ENCODE measurements around the gene HLA-C. TPM values are rescaled to one million over a fixed set of nuclear protein-coding genes. Genes with fewer than 3 reads are reported as not detected.

HLA-C gene
- total and polyA plus RNA-seq, 10 of the 15 experiments (the other 5 are each of a cell fraction or from before 2014, with no cell fraction given) = 121 to 1,092 (median 806) TPM

- in situ Hi-C loops (cut with MboI) (no loop called here), intact Hi-C loops (cut with micrococcal nuclease; ENCODE audit: unreplicated experiment) (no loop called here)
- no peak overlapping the region for H3K27ac ChIP-seq (ENCODE audit: control insufficient read depth, insufficient read depth)
- WGBS (ENCODE audit: insufficient coverage, insufficient replicate concordance, low lambda C conversion rate, missing lambda C conversion rate) = 21% methylated on average over 5 of the region's 57 CpGs
- DNase-seq (ENCODE audit: low read depth, low spot score) = no peak
- TF ChIP-seq NFYA (IDR thresholded peaks at IDR 0.05; ENCODE audit: borderline replicate concordance, low read depth, low read length) (no peak), PKNOX1 (IDR thresholded peaks at IDR 0.05) (peak; percentile 95), NFYB (IDR thresholded peaks at IDR 0.05; ENCODE audit: insufficient read depth, low read depth, low read length) (0 out of 2 replicates have a peak, but pooled peaks have one; percentile 51), GATAD2B (conservative IDR thresholded peaks at IDR 0.05; ENCODE audit: low read depth) (peak; percentile 54; the same call in 1 of the 2 replicates), PBX3 (IDR thresholded peaks at IDR 0.05; ENCODE audit: insufficient replicate concordance, low read depth, low read length) (peak; percentile 88)
- RAD21 ChIA-PET (ENCODE audit: unreplicated experiment) = interaction anchor here (0.7 to 1.5 kb wide), 4 partner anchors 35 to 110 kb away, joined by 3 to 5 read pairs (median 4); no protein-coding TSS in a partner anchor
- peak; percentile 87 for ATAC-seq
- no peaks in the 10 kb centered on the region for H3K79me2 ChIP-seq (ENCODE audit: control insufficient read depth, insufficient read depth, low read length)
- CTCF ChIA-PET = interaction anchor here (1.2 to 1.6 kb wide), 2 partner anchors 24 to 111 kb away, joined by 3 read pairs; no protein-coding TSS in a partner anchor
- SMC1A ChIA-PET (ENCODE audit: uncharacterized antibody, unreplicated experiment) = interaction anchor here (1.3 to 1.4 kb wide), 2 partner anchors 17 to 111 kb away, joined by 3 read pairs; no protein-coding TSS in a partner anchor
- H3K36me3 ChIP-seq (ENCODE audit: control insufficient read depth in 2 of 2, insufficient read depth in 2 of 2, low read length in 1 of 2) = no peaks in the 10 kb centered on the region
- no peaks in the 10 kb centered on the region for H3K9me3 ChIP-seq (replicated peaks; ENCODE audit: control insufficient read depth, insufficient read depth, low read length)
- POLR2A ChIA-PET = interaction anchor here (0.5 to 1.0 kb wide), 3 partner anchors 34 to 313 kb away, joined by 3 to 5 read pairs (median 3); no protein-coding TSS in a partner anchor
- no peaks in the 10 kb centered on the region for H4K20me1 ChIP-seq (ENCODE audit: control insufficient read depth, insufficient read depth)
- no peaks in the 10 kb centered on the region for H3K4me1 ChIP-seq (ENCODE audit: control insufficient read depth, insufficient read depth, low read length)
- no peak overlapping the region for H3K9ac ChIP-seq (ENCODE audit: control insufficient read depth, insufficient read depth, low read length)
- no peaks in the 10 kb centered on the region for H3K27me3 ChIP-seq (replicated peaks in 1 of 2; ENCODE audit: control insufficient read depth in 2 of 2, insufficient read depth in 2 of 2, low read length in 1 of 2)
- FAIRE-seq = no peak
- H3K4me2 ChIP-seq (ENCODE audit: control insufficient read depth, insufficient read depth) = peak overlapping the region; percentile 42
- peak overlapping the region; percentile 29 for H2AFZ ChIP-seq (ENCODE audit: control insufficient read depth, low read depth, low read length)
- H3K4me3 ChIP-seq = no peak overlapping the region
- no TSS peak for BruUV-seq (replicated peaks)
Measured at GRCh38 chr6:31308050-31308844, 36.4 kb upstream of the HLA-C start.

Data from GM12878 (cell line).